Measurements from ENCODE around the gene TMCO4.

Gene TMCO4

GRCh38 chr1:19774180-19774785 lies 25.4 kb downstream of the TMCO4 start:
- DNase-seq: no peak

- no peak for DNase-seq
Measured at GRCh38 chr1:19773485-19773884, 26.2 kb downstream of the TMCO4 start.

- DNase-seq: no peak
Measured at GRCh38 chr1:19772053-19772452, 27.7 kb downstream of the TMCO4 start.

DNA sequence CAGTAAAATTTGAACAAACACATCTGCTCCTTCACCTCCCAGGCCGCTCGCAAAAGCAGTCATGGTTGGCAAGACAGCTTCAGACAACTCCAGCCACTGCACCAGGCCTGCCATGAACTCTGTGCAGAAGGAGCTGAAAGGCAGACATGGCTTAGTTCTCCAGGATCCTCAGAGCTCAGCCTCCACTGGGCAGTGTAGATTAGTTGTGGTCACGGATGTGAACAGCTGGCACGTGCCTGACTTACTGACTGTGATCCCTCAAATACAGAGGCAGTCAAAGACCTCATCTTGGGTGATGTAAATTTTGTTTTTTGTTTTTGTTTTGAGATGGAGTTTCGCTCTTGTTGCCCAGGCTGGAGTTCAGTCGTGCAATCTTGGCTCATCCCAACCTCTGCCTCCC lies 28.4 kb downstream of the TMCO4 start:
- no peak for DNase-seq

- no peak for DNase-seq
Measured at GRCh38 chr1:19770436-19771190, 29.1 kb downstream of the TMCO4 start.

DNA sequence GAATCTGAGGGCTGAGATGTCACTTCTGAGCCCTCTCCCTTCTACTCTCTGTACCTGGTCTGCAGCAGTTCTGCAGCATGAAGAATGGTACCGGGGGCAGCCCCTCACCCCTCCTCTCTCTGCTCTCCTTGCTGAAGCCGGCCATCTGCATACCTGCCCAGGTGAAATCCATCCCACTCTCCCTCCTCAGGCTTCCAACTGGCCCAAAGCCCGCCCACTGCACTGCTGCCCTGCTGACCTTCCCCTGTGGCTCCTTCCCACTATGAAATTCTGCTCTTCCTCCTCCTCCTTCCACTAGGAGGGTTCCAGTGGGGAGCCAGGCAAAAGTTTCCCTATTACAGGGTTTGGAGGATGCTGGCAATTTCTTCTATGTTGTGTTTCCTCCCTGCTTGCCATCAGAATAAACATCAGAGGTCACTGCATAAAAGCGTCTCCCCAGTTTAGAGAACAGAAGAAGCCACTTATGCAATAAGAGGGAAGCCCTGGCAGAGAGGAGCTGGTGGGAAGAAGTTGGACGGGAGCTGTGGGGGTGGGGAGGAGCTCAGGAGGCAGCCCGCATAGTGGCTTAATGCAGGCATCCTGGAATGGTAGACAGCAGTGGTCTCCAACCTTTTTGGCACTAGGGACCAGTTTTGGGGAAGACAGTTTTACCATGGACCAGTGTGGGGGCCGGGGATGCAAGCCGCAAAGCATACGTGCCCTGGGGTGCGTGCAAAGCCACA lies 30.3 kb downstream of the TMCO4 start:
- no peak for DNase-seq

DNA sequence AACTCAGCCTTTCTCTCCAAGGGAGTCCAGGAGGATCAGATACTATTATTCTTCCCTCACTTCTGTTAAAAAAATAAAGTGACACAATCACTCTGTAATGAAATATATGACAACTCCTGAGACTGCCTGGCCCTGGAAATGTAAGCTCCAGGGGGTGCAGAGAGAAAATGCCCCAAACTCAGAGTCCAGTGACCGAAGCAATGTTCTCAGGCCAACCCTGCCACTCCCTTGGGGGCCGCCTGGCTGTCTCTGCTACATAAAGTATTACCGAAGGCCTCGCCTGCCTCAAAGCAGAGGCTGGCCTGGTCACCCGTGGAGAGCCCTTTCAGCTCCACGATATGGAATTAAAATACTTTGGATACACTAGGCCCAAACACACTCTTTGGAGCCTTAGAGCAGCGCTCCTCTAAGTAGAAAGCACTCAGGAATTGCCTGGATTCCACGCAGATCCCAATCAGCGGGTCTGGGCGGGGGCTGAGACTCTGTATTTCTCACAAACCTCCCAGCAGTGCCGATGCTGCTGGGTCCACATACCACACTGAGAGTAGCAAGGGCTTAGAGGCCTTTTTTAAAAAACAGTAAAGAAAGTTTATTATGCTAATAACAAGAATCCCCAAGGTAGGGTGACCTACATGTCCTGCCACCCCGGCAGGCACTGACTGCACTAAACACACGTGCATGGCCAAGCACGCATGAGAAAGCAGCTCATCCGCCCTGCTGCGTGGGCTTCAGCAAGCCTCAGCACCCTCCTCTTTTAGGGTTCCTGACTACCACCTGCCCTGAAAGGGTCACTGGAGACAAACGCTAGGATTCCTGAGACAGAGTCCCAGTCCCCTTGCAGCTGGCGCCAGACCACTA lies 31.1 kb downstream of the TMCO4 start:
- no peak for DNase-seq

- DNase-seq: peak; percentile 60
Measured at GRCh38 chr1:19765623-19766022, 34.1 kb downstream of the TMCO4 start.

GRCh38 chr1:19764848-19765247 lies 34.9 kb downstream of the TMCO4 start:
- peak; percentile 8 for DNase-seq

GRCh38 chr1:19762175-19762779 lies 37.4 kb downstream of the TMCO4 start:
- peak; percentile 45 for DNase-seq

DNA sequence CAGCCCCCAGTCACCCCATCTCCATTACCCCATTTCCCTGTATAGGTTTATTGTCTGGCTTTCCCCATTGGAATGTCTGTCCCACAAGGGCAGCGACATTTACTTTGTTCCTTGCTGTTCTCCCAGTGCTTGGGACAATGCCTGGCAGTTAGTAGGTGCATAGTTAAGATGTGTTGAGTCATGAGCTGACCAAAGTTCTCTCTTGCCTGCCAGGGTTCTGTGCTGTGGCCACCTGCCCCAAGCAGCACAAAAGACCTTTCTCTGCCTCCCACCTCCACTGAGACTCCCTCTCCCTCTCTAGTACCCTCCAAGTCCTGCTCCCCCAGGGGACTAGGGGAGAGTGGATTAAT lies 40.0 kb downstream of the TMCO4 start:
- no peak for DNase-seq

GRCh38 chr1:19758227-19758830 lies 41.4 kb downstream of the TMCO4 start:
- no peak for DNase-seq

- no peak for DNase-seq
Measured at GRCh38 chr1:19757641-19758040, 42.1 kb downstream of the TMCO4 start.

DNA sequence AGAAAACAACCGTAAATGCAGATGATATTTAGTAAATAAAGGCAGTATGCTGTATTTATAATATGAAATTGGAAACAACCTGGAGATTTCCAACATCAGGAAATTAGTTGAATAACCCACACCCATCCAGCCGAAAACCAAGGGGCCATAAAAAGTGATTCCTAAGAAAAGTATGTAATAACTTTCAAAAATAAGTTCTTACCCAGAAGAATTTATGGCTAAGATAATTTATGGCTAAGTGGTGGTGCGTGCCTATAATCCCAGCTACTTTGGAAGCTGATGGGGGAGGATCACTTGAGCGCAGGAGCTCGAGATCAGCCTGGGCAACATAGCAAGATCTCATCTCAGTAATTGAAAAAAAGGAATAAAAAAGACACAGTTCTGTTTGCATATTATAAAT lies 43.2 kb downstream of the TMCO4 start:
- DNase-seq: no peak

- DNase-seq: no peak
Measured at GRCh38 chr1:19754482-19754881, 45.2 kb downstream of the TMCO4 start.

DNA sequence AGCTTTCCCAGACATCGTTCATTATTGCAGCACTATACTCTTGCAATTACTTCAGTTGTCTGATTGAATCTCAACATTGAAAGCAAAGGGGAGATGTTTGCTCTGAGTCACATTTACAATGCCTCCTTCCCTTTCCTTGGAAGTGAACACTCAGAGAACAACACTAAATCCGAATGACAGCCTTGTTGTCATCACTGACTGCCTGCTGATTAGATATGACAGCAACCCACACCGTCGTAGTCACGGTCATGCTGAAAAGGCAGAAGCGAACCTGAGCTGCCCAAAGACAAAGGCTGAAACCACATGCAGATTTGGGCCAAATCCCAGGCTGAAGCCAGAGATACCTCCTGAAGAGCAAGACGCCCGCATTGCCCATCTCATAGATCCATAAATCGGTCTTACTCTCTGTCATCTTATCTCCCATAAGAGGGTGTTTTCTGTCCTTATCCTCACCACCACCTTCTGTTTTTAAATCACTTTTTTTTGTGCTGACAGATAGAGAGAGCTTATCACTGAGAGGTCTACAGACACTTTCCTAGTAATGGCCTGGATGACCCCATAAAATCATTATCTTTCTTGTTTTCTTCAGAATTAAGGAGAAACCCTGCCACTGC lies 47.5 kb downstream of the TMCO4 start:
- DNase-seq: no peak

- DNase-seq: no peak
Measured at GRCh38 chr1:19750882-19751276, 48.8 kb downstream of the TMCO4 start.

- DNase-seq: no peak
Measured at GRCh38 chr1:19750101-19750881, 49.4 kb downstream of the TMCO4 start.

- DNase-seq: no peak
Measured at GRCh38 chr1:19749685-19750084, 50.0 kb downstream of the TMCO4 start.

- no peak for DNase-seq
Measured at GRCh38 chr1:19747761-19748160, 52.0 kb downstream of the TMCO4 start.

DNA sequence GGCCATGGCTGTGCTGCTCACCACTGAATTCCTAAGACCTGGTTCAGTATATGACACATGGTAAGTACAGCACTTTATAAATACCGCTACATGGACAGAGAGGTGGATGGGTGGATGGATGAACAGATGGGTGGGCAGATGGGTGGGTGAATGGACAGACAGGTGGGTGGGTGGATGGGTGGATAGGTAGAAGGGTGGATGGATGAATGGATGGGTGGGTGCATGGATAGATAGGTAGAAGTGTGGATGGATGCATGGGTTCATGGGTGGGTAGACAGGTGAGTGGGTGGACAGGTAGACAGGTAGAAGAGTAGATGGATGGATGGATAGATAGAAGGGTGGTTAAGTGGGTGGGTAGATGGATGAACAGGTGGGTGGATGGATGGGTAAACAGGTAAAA lies 54.8 kb downstream of the TMCO4 start:
- no peak for DNase-seq

All from activated CD4-positive, alpha-beta T cell treated with anti-CD3 and anti-CD28 coated beads, Interleukin-2, Interleukin-6, amounts not matched to agents 100 ng/mL and 50 ng/mL, durations not matched to agents 16 hours and 8 hours (primary cell).